Transverse colon (tissue), 4 donors: ENCODE results near the gene CNTN5. TPM values are rescaled to one million over a fixed set of nuclear protein-coding genes. Genes with fewer than 3 reads are reported as not detected.

Experiments
- DNase-seq: peaks from one replicate; pipeline ENCODE4 v3.0.0-alpha.2; 2019
- H3K27ac ChIP-seq, 4 donors: fragments of 200-600 bp; sonication (generic); 2 replicates each; pipeline ENCODE4 v1.5.1; 2016 to 2018; ENCODE audit warnings: inconsistent platforms in 4 of 4
- H3K27me3 ChIP-seq: fragments of 200-600 bp; sonication (generic); 2 replicates; pipeline ENCODE4 v1.5.1; 2017; ENCODE audit warnings: inconsistent platforms
- H3K36me3 ChIP-seq, 4 donors: fragments of 200-600 bp; sonication (generic); 2 replicates each; pipeline ENCODE4 v1.5.1; 2017 to 2019; ENCODE audit warnings: inconsistent platforms in 4 of 4
- H3K4me1 ChIP-seq, 4 donors: fragments of 200-600 bp; sonication (generic); 2 replicates each; pipeline ENCODE4 v1.5.1; 2017 to 2020; ENCODE audit warnings: inconsistent platforms in 4 of 4
- H3K4me3 ChIP-seq, 4 donors: fragments of 200-600 bp; sonication (generic); 1 replicate in 1 of 4; 2 replicates in 3 of 4; pipeline versions ENCODE4 v1.5.1 to v1.6.1; 2017 to 2019; ENCODE audit warnings: inconsistent platforms in 4 of 4
- H3K9me3 ChIP-seq, 2 donors: fragments of 200-600 bp; sonication (generic); 2 replicates each; pipeline ENCODE4 v1.5.1; 2017 to 2019; ENCODE audit warnings: inconsistent platforms in 2 of 2
- CTCF ChIP-seq, 5 experiments: fragments of 200-600 bp in 3 of 5; fragments of 450-650 bp in 2 of 5; sonication (generic) in 3 of 5; IDR thresholded peaks; 1 replicate in 2 of 5; 2 replicates in 3 of 5; pipeline ENCODE4 v1.5.1; 2016 to 2017; ENCODE audit warnings: antibody characterized with exemption in 5 of 5, inconsistent platforms in 3 of 5, mild to moderate bottlenecking in 2 of 5, moderate library complexity in 1 of 5
- EP300 ChIP-seq: sonication (generic); formaldehyde crosslinking; IDR thresholded peaks from one replicate; pipeline ENCODE4 v1.6.1; 2017; ENCODE audit warnings: antibody characterized with exemption, low read depth
- POLR2A ChIP-seq: fragments of 450-650 bp; IDR thresholded peaks from one replicate; pipeline ENCODE4 v1.6.1; 2016; ENCODE audit warnings: antibody characterized with exemption, mild to moderate bottlenecking, moderate library complexity
- POLR2AphosphoS5 ChIP-seq, 3 donors: sonication (generic); formaldehyde crosslinking; IDR thresholded peaks; one replicate each; pipeline ENCODE4 v1.6.1; 2016; ENCODE audit warnings: antibody characterized with exemption in 3 of 3
- WGBS, 2 donors: methylation state at CpG; one replicate each; pipeline ENCODE4 v1.1.5; 2018; ENCODE audit warnings: low coverage in 1 of 2; 5-methylcytosine and 5-hydroxymethylcytosine counted together
- in situ Hi-C, 4 donors: fragments of 200-750 bp; cut with MboI; loops; one replicate each; pipeline versions ENCODE4 v1.15.0 to v1.15.1; 2017; ENCODE audit warnings: low sequenced_read_pairs in 3 of 4, low pct_ligation_motif_present in 1 of 4, low pct_unique_long_range_greater_than_20kb in 1 of 4
- intact Hi-C: fragments of 100-400 bp; cut with DNase I; formaldehyde crosslinking; loops from one replicate; pipeline ENCODE4 v1.15.1; 2023; ENCODE audit warnings: low total_unique reads
- total RNA-seq, 4 donors: library from RNA; depleted of rRNA; stranded (reverse); fragments of >200 nt; gene quantifications; one replicate each; pipeline ENCODE4 v1.1.0, GENCODE V29; 2016

The CNTN5 gene
- total RNA-seq, 4 donors from 2014 or later: 0.14 TPM; not detected in 3

GRCh38 chr11:100205926-100206325 is 1185.2 kb downstream of the CNTN5 start:
- Histone ChIP-seq H3K4me1 (no peaks in the 10 kb centered on the region), H3K4me3 (no peak overlapping the region), H3K9me3 (no peaks in the 10 kb centered on the region), H3K27me3 (no peaks in the 10 kb centered on the region), H3K36me3 (no peaks in the 10 kb centered on the region), H3K27ac (no peak overlapping the region)
- no peak for TF ChIP-seq EP300
- no peak for TF ChIP-seq POLR2AphosphoS5 (IDR thresholded peaks at IDR 0.05)
- no peak for TF ChIP-seq POLR2A
- TF ChIP-seq CTCF (IDR thresholded peaks at IDR 0.05): no peak
- in situ Hi-C loops (no loop called here), intact Hi-C loops (no loop called here)
- no peak for DNase-seq
- 64 to 70% methylated on average over 2 of the region's 2 CpGs for WGBS, 2 donors

- no peak for TF ChIP-seq POLR2A
- TF ChIP-seq CTCF (IDR thresholded peaks at IDR 0.05): no peak
- no peak for TF ChIP-seq EP300
- TF ChIP-seq POLR2AphosphoS5 (IDR thresholded peaks at IDR 0.05): no peak
- H3K4me3 ChIP-seq: no peak overlapping the region
- DNase-seq: no peak
- in situ Hi-C loops: no loop called here
- WGBS, 2 donors: 94 to 100% methylated on average over 1 to 2 of the region's 2 CpGs
- H3K27ac ChIP-seq: no peak overlapping the region
- H3K27me3 ChIP-seq: no peaks in the 10 kb centered on the region
- intact Hi-C loops: no loop called here
- H3K9me3 ChIP-seq: no peaks in the 10 kb centered on the region
- no peaks in the 10 kb centered on the region for H3K4me1 ChIP-seq
- H3K36me3 ChIP-seq: no peaks in the 10 kb centered on the region
Measured at GRCh38 chr11:100208207-100208606, 1187.5 kb downstream of the CNTN5 start.

- TF ChIP-seq CTCF (IDR thresholded peaks at IDR 0.05) (no peak), EP300 (no peak), POLR2AphosphoS5 (IDR thresholded peaks at IDR 0.05) (no peak), POLR2A (no peak)
- no peak overlapping the region for H3K4me3 ChIP-seq
- intact Hi-C loops (no loop called here), in situ Hi-C loops (no loop called here)
- no peaks in the 10 kb centered on the region for H3K9me3 ChIP-seq
- no peaks in the 10 kb centered on the region for H3K36me3 ChIP-seq
- no peak for DNase-seq
- H3K27ac ChIP-seq: no peak overlapping the region
- H3K4me1 ChIP-seq: no peaks in the 10 kb centered on the region
- no peaks in the 10 kb centered on the region for H3K27me3 ChIP-seq
- 75% methylated on average over 1 of the region's 1 CpG; no CpG with 5 or more reads in 1 of the 2 donors for WGBS, 2 donors
Measured at GRCh38 chr11:100214791-100215190, 1194.0 kb downstream of the CNTN5 start.

- H3K4me1 ChIP-seq: no peaks in the 10 kb centered on the region
- H3K27ac ChIP-seq: no peak overlapping the region
- no peaks in the 10 kb centered on the region for H3K36me3 ChIP-seq
- no peak for DNase-seq
- in situ Hi-C loops (no loop called here), intact Hi-C loops (no loop called here)
- TF ChIP-seq POLR2A: no peak
- no peak for TF ChIP-seq EP300
- no peak for TF ChIP-seq CTCF (IDR thresholded peaks at IDR 0.05)
- no peak for TF ChIP-seq POLR2AphosphoS5 (IDR thresholded peaks at IDR 0.05)
- WGBS, 2 donors: 60% methylated on average over 3 of the region's 3 CpGs; no CpG with 5 or more reads in 1 of the 2 donors
- H3K9me3 ChIP-seq: no peaks in the 10 kb centered on the region
- no peaks in the 10 kb centered on the region for H3K27me3 ChIP-seq
- H3K4me3 ChIP-seq: no peak overlapping the region
Measured at GRCh38 chr11:100220801-100221200, 1200.1 kb downstream of the CNTN5 start.
